IMR-90 (cell line): ENCODE data around the gene CXCL11. TPM values are rescaled to one million over a fixed set of nuclear protein-coding genes. Genes with fewer than 3 reads are reported as not detected.

Experiments used
- ATAC-seq: fragments of 200-7000 bp; cut with Tn5 transposase; 2 replicates; pipeline ENCODE4 v1.9.1; 2020; ENCODE audit warnings: low read depth, mild to moderate bottlenecking, moderate library complexity
- BruUV-seq: library from RNA; stranded (reverse); fragments of 400-500 nt; replicated peaks from 2 replicates; lab custom pipeline; 2021; lab: Mats Ljungman, UMichigan
- CTCF ChIA-PET: fragments of 300-600 bp; formaldehyde crosslinking; extraction: SDS; loops from one replicate; lab custom pipeline; 2021; ENCODE audit warnings: antibody characterized with exemption; lab: Yijun Ruan, JAX
- POLR2A ChIA-PET: fragments of 300-600 bp; sonication (Branson Sonifier 250); formaldehyde crosslinking; loops from one replicate; lab custom pipeline; 2022; ENCODE audit warnings: antibody characterized with exemption; ENCODE audit not compliant: unreplicated experiment; lab: Charles Lee
- DNase-seq: peaks from one replicate; pipeline ENCODE4 v3.0.0; 2013
- H2AFZ ChIP-seq: replicated peaks from 2 replicates; pipeline ENCODE3; 2013; ENCODE audit warnings: low read length, mild to moderate bottlenecking; ENCODE audit not compliant: poor library complexity
- H2AK5ac ChIP-seq: 2 replicates; pipeline ENCODE4 v1.6.1; 2013; ENCODE audit warnings: low read depth, low read length, inconsistent platforms
- H2AK9ac ChIP-seq: replicated peaks from 2 replicates; pipeline ENCODE3; 2013; ENCODE audit warnings: mild to moderate bottlenecking, low read depth, low read length, moderate library complexity; ENCODE audit not compliant: poor library complexity
- H2BK120ac ChIP-seq: 2 replicates; pipeline ENCODE4 v1.6.1; 2013; ENCODE audit warnings: low read depth, low read length, inconsistent platforms
- H2BK15ac ChIP-seq: 3 replicates; pipeline ENCODE4 v1.6.1; 2013; ENCODE audit warnings: low read depth, low read length, inconsistent platforms
- H2BK20ac ChIP-seq: 2 replicates; pipeline ENCODE4 v1.6.1; 2013; ENCODE audit warnings: low read depth, mild to moderate bottlenecking, inconsistent platforms, low read length, moderate library complexity
- H2BK5ac ChIP-seq: 2 replicates; pipeline ENCODE4 v1.6.1; 2013; ENCODE audit warnings: mild to moderate bottlenecking, low read depth, low read length, inconsistent platforms; ENCODE audit not compliant: poor library complexity, severe bottlenecking
- H3K14ac ChIP-seq: replicated peaks from 2 replicates; pipeline ENCODE4 v1.6.1; 2013; ENCODE audit warnings: low read depth, low read length, inconsistent platforms
- H3K18ac ChIP-seq: 2 replicates; pipeline ENCODE4 v1.6.1; 2013; ENCODE audit warnings: low read depth, low read length, control low read depth
- H3K23ac ChIP-seq: 2 replicates; pipeline ENCODE4 v1.6.1; 2013; ENCODE audit warnings: low read depth, low read length, inconsistent platforms
- H3K27ac ChIP-seq: 2 replicates; pipeline ENCODE4 v1.5.1; 2013; ENCODE audit warnings: mild to moderate bottlenecking, control low read depth, low read length; ENCODE audit not compliant: insufficient read depth
- H3K27me3 ChIP-seq: 2 replicates; pipeline ENCODE4 v1.6.1; 2013; ENCODE audit warnings: low read length; ENCODE audit not compliant: control insufficient read depth, insufficient read depth
- H3K36me3 ChIP-seq: 2 replicates; pipeline ENCODE4 v1.6.1; 2013; ENCODE audit warnings: low read length, mixed read lengths; ENCODE audit not compliant: control insufficient read depth, insufficient read depth
- H3K4ac ChIP-seq: 2 replicates; pipeline ENCODE4 v1.6.1; 2013; ENCODE audit warnings: low read depth, low read length, inconsistent platforms
- H3K4me1 ChIP-seq: 2 replicates; pipeline ENCODE4 v1.6.1; 2013; ENCODE audit warnings: low read length, mixed read lengths; ENCODE audit not compliant: control insufficient read depth, insufficient read depth
- H3K4me2 ChIP-seq: 2 replicates; pipeline ENCODE4 v1.6.1; 2013; ENCODE audit warnings: low read depth, mild to moderate bottlenecking, control low read depth, low read length, moderate library complexity
- H3K4me3 ChIP-seq: 2 replicates; pipeline ENCODE4 v1.5.1; 2013; ENCODE audit warnings: low read depth, mild to moderate bottlenecking, control low read depth, low read length, moderate library complexity; ENCODE audit not compliant: insufficient read depth
- H3K56ac ChIP-seq: 2 replicates; pipeline ENCODE4 v1.6.1; 2013; ENCODE audit warnings: low read length, inconsistent platforms; ENCODE audit not compliant: insufficient read depth; ENCODE audit errors: extremely low read depth
- H3K79me1 ChIP-seq, 2 experiments: 2 replicates each; pipeline ENCODE4 v1.6.1; 2013; ENCODE audit warnings: low read length in 2 of 2, inconsistent platforms in 1 of 2, low read depth in 1 of 2
- H3K9ac ChIP-seq: 2 replicates; pipeline ENCODE4 v1.6.1; 2013; ENCODE audit warnings: low read depth, low read length, control low read depth
- H3K9me1 ChIP-seq: 2 replicates; pipeline ENCODE4 v1.6.1; 2013; ENCODE audit warnings: low read length, inconsistent platforms; ENCODE audit not compliant: insufficient read depth
- H3K9me3 ChIP-seq: 2 replicates; pipeline ENCODE4 v1.6.1; 2013; ENCODE audit warnings: low read length; ENCODE audit not compliant: control insufficient read depth, insufficient read depth
- H4K20me1 ChIP-seq: 2 replicates; pipeline ENCODE4 v1.6.1; 2013; ENCODE audit warnings: low read length, inconsistent platforms; ENCODE audit not compliant: insufficient read depth
- H4K5ac ChIP-seq: 2 replicates; pipeline ENCODE4 v1.6.1; 2013; ENCODE audit warnings: mild to moderate bottlenecking, low read depth, low read length, control low read depth
- H4K8ac ChIP-seq, 2 experiments: 2 replicates each; pipeline ENCODE4 v1.6.1; 2013; ENCODE audit warnings: low read depth in 2 of 2, low read length in 2 of 2, control low read depth in 1 of 2, inconsistent platforms in 1 of 2
- H4K91ac ChIP-seq: 2 replicates; pipeline ENCODE4 v1.6.1; 2013; ENCODE audit warnings: low read depth, low read length, inconsistent platforms; ENCODE audit not compliant: insufficient read depth
- CEBPB ChIP-seq: IDR thresholded peaks from 2 replicates; pipeline ENCODE4 v1.6.1; 2012; ENCODE audit warnings: low read depth, low read length, improper control_type of control experiment
- CHD1 ChIP-seq: IDR thresholded peaks from 2 replicates; pipeline ENCODE4 v1.6.1; 2012; ENCODE audit warnings: low read depth, low read length, improper control_type of control experiment
- CTCF ChIP-seq: conservative IDR thresholded peaks from 2 replicates; pipeline ENCODE4 v1.5.1; 2012; ENCODE audit warnings: mild to moderate bottlenecking, low read depth, low read length, improper control_type of control experiment
- ELK1 ChIP-seq: fragments of 150-350 bp; IDR thresholded peaks from 2 replicates; pipeline ENCODE4 v1.6.1; 2016; ENCODE audit warnings: low read depth, mild to moderate bottlenecking, low read length, moderate library complexity, borderline replicate concordance
- FOS ChIP-seq: fragments of 150-350 bp; IDR thresholded peaks from 2 replicates; pipeline ENCODE4 v1.6.1; 2016; ENCODE audit warnings: low read depth, low read length
- MAZ ChIP-seq: IDR thresholded peaks from 2 replicates; pipeline ENCODE4 v1.6.1; 2012; ENCODE audit warnings: low read depth, mild to moderate bottlenecking, low read length, improper control_type of control experiment, moderate library complexity, borderline replicate concordance
- MXI1 ChIP-seq: IDR thresholded peaks from 2 replicates; pipeline ENCODE4 v1.6.1; 2012; ENCODE audit warnings: low read depth, mild to moderate bottlenecking, low read length, moderate library complexity, borderline replicate concordance
- NFE2L2 ChIP-seq: fragments of 150-350 bp; IDR thresholded peaks from 2 replicates; pipeline ENCODE4 v1.6.1; 2016; ENCODE audit warnings: low read depth, mild to moderate bottlenecking, low read length
- RAD21 ChIP-seq: IDR thresholded peaks from 2 replicates; pipeline ENCODE4 v1.6.1; 2012; ENCODE audit warnings: low read length, improper control_type of control experiment
- RCOR1 ChIP-seq: IDR thresholded peaks from 2 replicates; pipeline ENCODE4 v1.6.1; 2012; ENCODE audit warnings: mild to moderate bottlenecking, low read length, improper control_type of control experiment; ENCODE audit not compliant: insufficient replicate concordance
- RFX5 ChIP-seq: IDR thresholded peaks from 2 replicates; pipeline ENCODE4 v1.8.0; 2012; ENCODE audit warnings: low read depth, mild to moderate bottlenecking, low read length, moderate library complexity
- USF2 ChIP-seq: fragments of 150-350 bp; IDR thresholded peaks from 2 replicates; pipeline ENCODE4 v1.6.1; 2017; ENCODE audit warnings: mild to moderate bottlenecking, antibody characterized with exemption, low read length, low read depth
- WGBS, 2 experiments: methylation state at CpG; one replicate each; pipeline versions ENCODE4 v1.1.5 to v1.1.7; 2013; ENCODE audit warnings: missing lambda C conversion rate in 2 of 2; ENCODE audit not compliant: insufficient read length in 1 of 2; ENCODE audit errors: extremely low coverage in 2 of 2; 5-methylcytosine and 5-hydroxymethylcytosine counted together
- dilution Hi-C: fragments of 300-500 bp; cut with HindIII; formaldehyde crosslinking; loops from one replicate; pipeline ENCODE4 v1.14.3; 2018; ENCODE audit warnings: low sequenced_read_pairs; ENCODE audit not compliant: unreplicated experiment
- in situ Hi-C: fragments of 300-500 bp; cut with MboI; formaldehyde crosslinking; loops from 3 replicates; pipeline ENCODE4 v1.14.3; 2019; ENCODE audit warnings: low sequenced_read_pairs, inconsistent platforms, mixed read lengths
- intact Hi-C: fragments of 100-400 bp; cut with micrococcal nuclease; formaldehyde crosslinking; loops from 2 replicates; pipeline ENCODE4 v1.10.0; 2022
- polyA plus RNA-seq, 3 experiments: library from polyadenylated mRNA; depleted of rRNA; stranded (reverse); fragments of >200 nt; gene quantifications; 2 replicates each; pipeline ENCODE4 v1.2.3, GENCODE V29; 2012; ENCODE audit warnings: low replicate concordance in 1 of 3
- total RNA-seq: library from RNA; depleted of rRNA; stranded (reverse); fragments of >200 nt; gene quantifications from 2 replicates; pipeline ENCODE4 v1.2.3, GENCODE V29; 2012

Gene CXCL11
- total and polyA plus RNA-seq, 2 of the 4 experiments (the other 2 are of a cell fraction), result under 0.01 TPM; not detected in 1

- Histone ChIP-seq H3K9me3 (no peaks in the 10 kb centered on the region), H2AK9ac (no peak overlapping the region), H3K4me1 (peaks cover 3% of the 10 kb centered on the region; the same call in 1 of the 2 replicates), H4K8ac (no peak overlapping the region; a peak in 1 of 4 replicates), H3K36me3 (no peaks in the 10 kb centered on the region), H2AK5ac (no peak overlapping the region), H3K23ac (no peak overlapping the region), H3K79me1 (no peaks in the 10 kb centered on the region), H3K4ac (no peak overlapping the region), H3K27me3 (no peaks in the 10 kb centered on the region), H4K91ac (no peak overlapping the region), H2BK20ac (no peak overlapping the region), H3K27ac (no peak overlapping the region), H3K9ac (no peak overlapping the region), H3K56ac (no peak overlapping the region), H3K14ac (no peak overlapping the region), H3K18ac (no peak overlapping the region), H2BK15ac (no peak overlapping the region), H2BK120ac (peak overlapping the region; percentile 40; the same call in 1 of the 2 replicates), H3K9me1 (no peaks in the 10 kb centered on the region), H3K4me3 (no peak overlapping the region), H4K20me1 (no peaks in the 10 kb centered on the region), H2BK5ac (no peak overlapping the region), H3K4me2 (no peak overlapping the region), H2AFZ (no peak overlapping the region), H4K5ac (no peak overlapping the region)
- DNase-seq (no peak), ATAC-seq (no peak)
- WGBS, 2 experiments, result no CpG with 5 or more reads among the region's 1 CpG
- no peak for TF ChIP-seq NFE2L2
- no peak for TF ChIP-seq RAD21
- no peak for TF ChIP-seq ELK1
- no peak for TF ChIP-seq CEBPB
- TF ChIP-seq MXI1, result no peak
- TF ChIP-seq USF2, result no peak
- TF ChIP-seq CHD1, result no peak
- TF ChIP-seq CTCF, result no peak
- no peak for TF ChIP-seq RCOR1
- no peak for TF ChIP-seq RFX5
- no peak for TF ChIP-seq MAZ
- TF ChIP-seq FOS, result no peak
- POLR2A ChIA-PET, result no interaction called here
- BruUV-seq, result no TSS peak
- CTCF ChIA-PET, result no interaction called here
- in situ Hi-C loops (loop anchor here (5.0 kb wide), 1 partner anchor 70 kb away; no protein-coding TSS in a partner anchor), dilution Hi-C loops (no loop called here), intact Hi-C loops (no loop called here)
Observed at GRCh38 chr4:75997081-75997480, 38.8 kb downstream of the CXCL11 start.
